ENCODE results near the gene ERN1. TPM values are rescaled to one million over a fixed set of nuclear protein-coding genes. Genes with fewer than 3 reads are reported as not detected.
A peak's percentile ranks its signal among the peaks of the same experiment; 100 is the strongest.

Gene ERN1
- total and polyA plus RNA-seq, 2 of the 13 experiments (the other 11 are each of a cell fraction or from before 2014, with no cell fraction given): 6.0 to 12.7 TPM

GRCh38 chr17:64028874-64029464, 101.0 kb downstream of the ERN1 start (continued):
- no peak for TF ChIP-seq ZBTB40 (IDR thresholded peaks at IDR 0.05)
- no peak for TF ChIP-seq ZBTB40 (CRISPR knock-in tag; IDR thresholded peaks at IDR 0.05)
- TF ChIP-seq ZBTB37 (CRISPR knock-in tag; IDR thresholded peaks at IDR 0.05): no peak
- no peak for TF ChIP-seq HCFC1 (IDR thresholded peaks at IDR 0.05; ENCODE audit: low read depth, low read length)
- 0 out of 2 replicates have a peak, but pooled peaks have one; percentile 34 for TF ChIP-seq KAT8 (CRISPR knock-in tag; IDR thresholded peaks at IDR 0.05)
- TF ChIP-seq ZNF530 (CRISPR knock-in tag; IDR thresholded peaks at IDR 0.05; ENCODE audit: low read depth): no peak
- 0 out of 4 replicates have a peak, but pooled peaks of 1 of the 2 experiments have one; percentile 28 for TF ChIP-seq KLF16 (CRISPR knock-in tag; IDR thresholded peaks at IDR 0.05)
- no peak for TF ChIP-seq TRAFD1 (CRISPR knock-in tag; IDR thresholded peaks at IDR 0.05; ENCODE audit: borderline replicate concordance)
- no peak for TF ChIP-seq ZNF792 (CRISPR knock-in tag; IDR thresholded peaks at IDR 0.05)
- no peak for TF ChIP-seq THAP7 (CRISPR knock-in tag; IDR thresholded peaks at IDR 0.05)
- TF ChIP-seq JUND (CRISPR knock-in tag; IDR thresholded peaks at IDR 0.05): no peak
- TF ChIP-seq HDAC6 (IDR thresholded peaks at IDR 0.05; ENCODE audit: low read depth, low read length): no peak
- TF ChIP-seq ZNF850 (CRISPR knock-in tag; conservative IDR thresholded peaks at IDR 0.05): no peak
- TF ChIP-seq PTBP1 (IDR thresholded peaks at IDR 0.05; ENCODE audit: low read depth, low read length, poor library complexity, severe bottlenecking): no peak
- 0 out of 2 replicates have a peak, but pooled peaks have one; percentile 35 for TF ChIP-seq GATAD2A (CRISPR knock-in tag; IDR thresholded peaks at IDR 0.05)
- no peak for TF ChIP-seq MTA3 (CRISPR knock-in tag; IDR thresholded peaks at IDR 0.05)

Measured in HepG2 (cell line).